H1 (cell line): ENCODE results near the gene TNFAIP8L3. TPM values are rescaled to one million over a fixed set of nuclear protein-coding genes. Genes with fewer than 3 reads are reported as not detected.

ENCODE experiments used
- CTCF ChIA-PET: fragments of 300-600 bp; sonication (Branson Sonifier 250); formaldehyde crosslinking; loops from one replicate; lab custom pipeline; 2021; ENCODE audit not compliant: partially characterized antibody; lab: Charles Lee
- POLR2A ChIA-PET: fragments of 300-600 bp; sonication (Branson Sonifier 250); formaldehyde crosslinking; loops from one replicate; lab custom pipeline; 2021; ENCODE audit warnings: inconsistent platforms; ENCODE audit not compliant: partially characterized antibody; lab: Charles Lee
- DNase-seq, 2 experiments: peaks; one replicate each; pipeline versions ENCODE4 v3.0.0 to v3.0.0-alpha.2; 2010 to 2022; ENCODE audit warnings: low spot score in 2 of 2, low read depth in 1 of 2, mixed read lengths in 1 of 2
- FAIRE-seq: peaks from 2 replicates; lab custom pipeline; 2011; peaks lifted over from hg19 to GRCh38; lab: Jason Lieb, UNC
- H2AFZ ChIP-seq: 2 replicates; pipeline ENCODE4 v1.8.1; 2012; ENCODE audit warnings: low read length, inconsistent platforms
- H2AK5ac ChIP-seq: 2 replicates; pipeline ENCODE4 v1.6.1; 2013; ENCODE audit warnings: low read depth, low read length
- H2BK120ac ChIP-seq: replicated peaks from 2 replicates; pipeline ENCODE3; 2013; ENCODE audit warnings: low read depth, low read length, inconsistent platforms
- H2BK12ac ChIP-seq: 2 replicates; pipeline ENCODE4 v1.6.1; 2013; ENCODE audit warnings: low read depth, low read length
- H2BK15ac ChIP-seq: 2 replicates; pipeline ENCODE4 v1.6.1; 2013; ENCODE audit warnings: low read length
- H2BK20ac ChIP-seq: 2 replicates; pipeline ENCODE4 v1.6.1; 2013; ENCODE audit warnings: low read length
- H2BK5ac ChIP-seq: 2 replicates; pipeline ENCODE4 v1.6.1; 2013; ENCODE audit warnings: low read depth, low read length
- H3K14ac ChIP-seq: 2 replicates; pipeline ENCODE4 v1.6.1; 2013; ENCODE audit warnings: inconsistent platforms; ENCODE audit not compliant: insufficient read length
- H3K18ac ChIP-seq: 2 replicates; pipeline ENCODE4 v1.6.1; 2013; ENCODE audit warnings: low read length; ENCODE audit errors: extremely low read depth
- H3K23ac ChIP-seq: 2 replicates; pipeline ENCODE4 v1.6.1; 2013; ENCODE audit warnings: inconsistent platforms; ENCODE audit not compliant: insufficient read length
- H3K23me2 ChIP-seq: 2 replicates; pipeline ENCODE4 v1.6.1; 2013; ENCODE audit warnings: low read depth, low read length
- H3K27ac ChIP-seq: 2 replicates; pipeline ENCODE4 v1.6.1; 2011; ENCODE audit warnings: low read depth, low read length, inconsistent platforms
- H3K27me3 ChIP-seq, 4 experiments: replicated peaks in 1 of 4; 1 replicate in 1 of 4; 2 replicates in 3 of 4; pipeline versions ENCODE4 v1.6.1 to v1.8.1; 2011 to 2013; ENCODE audit warnings: low read length in 3 of 4, mild to moderate bottlenecking in 3 of 4, inconsistent platforms in 2 of 4, mixed read lengths in 2 of 4, moderate library complexity in 1 of 4; ENCODE audit not compliant: control insufficient read depth in 3 of 4, insufficient read depth in 3 of 4; ENCODE audit errors: extremely low read depth in 1 of 4
- H3K36me3 ChIP-seq, 4 experiments: 2 replicates each; pipeline versions ENCODE4 v1.6.1 to v1.8.1; 2011 to 2013; ENCODE audit warnings: mild to moderate bottlenecking in 4 of 4, low read length in 3 of 4, moderate library complexity in 2 of 4, control low read depth in 1 of 4, inconsistent platforms in 1 of 4; ENCODE audit not compliant: insufficient read depth in 4 of 4, control insufficient read depth in 2 of 4
- H3K4ac ChIP-seq: replicated peaks from 2 replicates; pipeline ENCODE3; 2013; ENCODE audit warnings: low read length, low read depth, mixed read lengths, inconsistent platforms; ENCODE audit not compliant: insufficient read length
- H3K4me1 ChIP-seq, 4 experiments: replicated peaks in 1 of 4; 1 replicate in 1 of 4; 2 replicates in 3 of 4; pipeline versions ENCODE4 v1.6.1 to v1.8.1; 2011 to 2013; ENCODE audit warnings: low read length in 3 of 4, inconsistent platforms in 2 of 4, mixed read lengths in 1 of 4; ENCODE audit not compliant: insufficient read depth in 4 of 4, control insufficient read depth in 3 of 4
- H3K4me2 ChIP-seq, 2 experiments: 2 replicates each; pipeline versions ENCODE4 v1.6.1 to v1.8.1; 2011 to 2013; ENCODE audit warnings: low read depth in 2 of 2, low read length in 2 of 2, control low read depth in 1 of 2, inconsistent platforms in 1 of 2, mild to moderate bottlenecking in 1 of 2; ENCODE audit not compliant: insufficient read depth in 1 of 2
- H3K4me3 ChIP-seq, 4 experiments: fragments of 200-600, 300-600 bp in 1 of 4; sonication (generic), shearing (Covaris generic), sonication (Bioruptor Twin) in 1 of 4; 2 replicates each; pipeline versions ENCODE4 v1.5.1 to v1.8.1; 2011 to 2016; ENCODE audit warnings: low read length in 4 of 4, low read depth in 3 of 4, control low read depth in 2 of 4, inconsistent platforms in 2 of 4, mild to moderate bottlenecking in 2 of 4, mixed read lengths in 1 of 4, moderate library complexity in 1 of 4; ENCODE audit not compliant: insufficient read depth in 2 of 4; ENCODE audit errors: extremely low read depth in 1 of 4
- H3K56ac ChIP-seq: replicated peaks from 2 replicates; pipeline ENCODE3; 2013; ENCODE audit warnings: low read depth, mild to moderate bottlenecking, mixed read lengths, low read length, inconsistent platforms; ENCODE audit not compliant: insufficient read length
- H3K79me1 ChIP-seq: 2 replicates; pipeline ENCODE4 v1.6.1; 2013; ENCODE audit warnings: low read depth, low read length, control low read depth
- H3K79me2 ChIP-seq, 2 experiments: 2 replicates each; pipeline versions ENCODE4 v1.6.1 to v1.8.1; 2012 to 2013; ENCODE audit warnings: low read length in 2 of 2, mild to moderate bottlenecking in 2 of 2, inconsistent platforms in 1 of 2; ENCODE audit not compliant: insufficient read depth in 2 of 2, control insufficient read depth in 1 of 2
- H3K9ac ChIP-seq, 4 experiments: replicated peaks in 1 of 4; 1 replicate in 1 of 4; 2 replicates in 3 of 4; pipeline versions ENCODE4 v1.6.1 to v1.8.1; 2011 to 2013; ENCODE audit warnings: low read depth in 3 of 4, low read length in 3 of 4, control low read depth in 2 of 4, mild to moderate bottlenecking in 2 of 4, moderate library complexity in 2 of 4, inconsistent platforms in 1 of 4; ENCODE audit errors: extremely low read depth in 1 of 4
- H3K9me3 ChIP-seq, 2 experiments: 2 replicates each; pipeline versions ENCODE4 v1.6.1 to v1.8.1; 2012 to 2013; ENCODE audit warnings: mild to moderate bottlenecking in 2 of 2, moderate library complexity in 2 of 2, control low read depth in 1 of 2, inconsistent platforms in 1 of 2, low read depth in 1 of 2, low read length in 1 of 2, mixed read lengths in 1 of 2; ENCODE audit not compliant: insufficient read depth in 2 of 2
- H4K20me1 ChIP-seq, 2 experiments: replicated peaks in 1 of 2; 2 replicates each; pipeline versions ENCODE3 to v1.8.1; 2011 to 2013; ENCODE audit warnings: inconsistent platforms in 2 of 2, low read length in 2 of 2, mild to moderate bottlenecking in 1 of 2; ENCODE audit not compliant: insufficient read depth in 2 of 2, control insufficient read depth in 1 of 2
- H4K5ac ChIP-seq: 2 replicates; pipeline ENCODE4 v1.6.1; 2013; ENCODE audit warnings: low read length, low read depth, mixed read lengths, inconsistent platforms; ENCODE audit not compliant: insufficient read length
- H4K8ac ChIP-seq: 2 replicates; pipeline ENCODE4 v1.8.0; 2013; ENCODE audit warnings: mild to moderate bottlenecking, moderate library complexity, low read length, inconsistent platforms; ENCODE audit not compliant: insufficient read depth; ENCODE audit errors: extremely low read depth
- H4K91ac ChIP-seq: replicated peaks from 2 replicates; pipeline ENCODE3; 2013; ENCODE audit warnings: low read length, mixed read lengths, inconsistent platforms; ENCODE audit not compliant: insufficient read length
- ATF3 ChIP-seq: IDR thresholded peaks from 2 replicates; pipeline ENCODE4 v1.6.1; 2011; ENCODE audit warnings: low read depth, mild to moderate bottlenecking, low read length; ENCODE audit not compliant: insufficient read depth
- NRF1 ChIP-seq: IDR thresholded peaks from 2 replicates; pipeline ENCODE4 v1.6.1; 2011; ENCODE audit warnings: mild to moderate bottlenecking, low read depth, low read length, improper control_type of control experiment
- PHF8 ChIP-seq: fragments of 200-600 bp; sonication (generic); conservative IDR thresholded peaks from 2 replicates; pipeline ENCODE4 v1.7.1; 2012; ENCODE audit warnings: low read depth, mild to moderate bottlenecking, inconsistent platforms, low read length, moderate library complexity
- POLR2A ChIP-seq, 2 experiments: IDR thresholded peaks; 1 replicate in 1 of 2; 2 replicates in 1 of 2; pipeline ENCODE4 v1.6.1; 2011; ENCODE audit warnings: low read depth in 2 of 2, low read length in 2 of 2, mild to moderate bottlenecking in 2 of 2; ENCODE audit errors: control extremely low read depth in 1 of 2
- POLR2AphosphoS5 ChIP-seq: IDR thresholded peaks from 2 replicates; pipeline ENCODE4 v1.6.1; 2011; ENCODE audit warnings: low read depth, low read length
- SIN3A ChIP-seq, 2 experiments: IDR thresholded peaks in 1 of 2; conservative IDR thresholded peaks in 1 of 2; 2 replicates each; pipeline ENCODE4 v1.6.1; 2011 to 2012; ENCODE audit warnings: low read length in 2 of 2, improper control_type of control experiment in 1 of 2, low read depth in 1 of 2, mild to moderate bottlenecking in 1 of 2
- SIRT6 ChIP-seq: IDR thresholded peaks from one replicate; pipeline ENCODE4 v1.7.1; 2012; ENCODE audit warnings: low read length, inconsistent platforms
- TAF7 ChIP-seq: optimal IDR thresholded peaks from 2 replicates; pipeline ENCODE3; 2011; ENCODE audit warnings: low read depth, mild to moderate bottlenecking, inconsistent platforms, low read length, moderate library complexity, borderline replicate concordance
- TEAD4 ChIP-seq: IDR thresholded peaks from 2 replicates; pipeline ENCODE4 v1.6.1; 2012; ENCODE audit warnings: low read depth, low read length, inconsistent platforms, mixed read lengths
- USF2 ChIP-seq: IDR thresholded peaks from 2 replicates; pipeline ENCODE4 v1.6.1; 2011; ENCODE audit warnings: low read length, improper control_type of control experiment
- ZNF274 ChIP-seq: IDR thresholded peaks from 2 replicates; pipeline ENCODE4 v1.7.0; 2012; ENCODE audit warnings: low read length, borderline replicate concordance; ENCODE audit errors: extremely low read depth
- WGBS, 2 experiments: shearing (Covaris generic) in 1 of 2; methylation state at CpG; one replicate each; pipeline versions ENCODE4 v1.1.6 to v1.1.7; 2013 to 2015; ENCODE audit warnings: low lambda C conversion rate in 2 of 2, mixed read lengths in 2 of 2, inconsistent platforms in 1 of 2, low coverage in 1 of 2, missing lambda C conversion rate in 1 of 2; ENCODE audit not compliant: insufficient replicate concordance in 2 of 2, insufficient coverage in 1 of 2, insufficient read length in 1 of 2; ENCODE audit errors: extremely low coverage in 1 of 2, missing lambda C conversion rate in 1 of 2; 5-methylcytosine and 5-hydroxymethylcytosine counted together
- polyA plus RNA-seq, 7 experiments: library from polyadenylated mRNA; depleted of rRNA in 3 of 7; stranded (reverse) in 5 of 7; unstranded in 2 of 7; fragments of >200 nt in 5 of 7; fragments of 200-250 nt in 2 of 7; gene quantifications; 1 replicate in 5 of 7; 2 replicates in 1 of 7; 4 replicates in 1 of 7; pipeline versions ENCODE4 v1.2.1 to v1.2.3, GENCODE V29; 2011 to 2013; ENCODE audit warnings: missing spikeins in 2 of 7, mixed read lengths in 2 of 7
- total RNA-seq: library from RNA; stranded (reverse); fragmentation: NEBNext Ultra II Directional; extraction: Animal tissue kit (Norgen Biotek cat#: 25700); gene quantifications from 2 replicates; pipeline ENCODE4 v1.2.1, GENCODE V29; 2021

TNFAIP8L3 gene
- total and polyA plus RNA-seq, 2 of the 8 experiments (the other 6 are each of a cell fraction or from before 2014, with no cell fraction given): 0.23 to 0.67 TPM

GRCh38 chr15:51030649-51031316 is 63.9 kb downstream of the TNFAIP8L3 start:
- Histone ChIP-seq H2BK120ac (no peak overlapping the region), H3K36me3 (no peaks in the 10 kb centered on the region), H2AFZ (no peak overlapping the region), H3K9me3 (peaks cover 7 to 8% of the 10 kb centered on the region in 2 experiments; a peak in 2 of 4 replicates), H3K23me2 (no peaks in the 10 kb centered on the region), H3K4ac (no peak overlapping the region), H3K4me2 (no peak overlapping the region), H2BK20ac (no peak overlapping the region), H2BK15ac (no peak overlapping the region), H2AK5ac (no peak overlapping the region), H3K79me2 (no peaks in the 10 kb centered on the region), H3K14ac (no peak overlapping the region), H3K79me1 (no peaks in the 10 kb centered on the region), H3K27ac (no peak overlapping the region), H3K56ac (no peak overlapping the region), H2BK12ac (no peak overlapping the region), H4K8ac (no peak overlapping the region; the same call in 1 of the 2 replicates), H3K18ac (no peak overlapping the region), H3K4me3 (no peak overlapping the region), H4K91ac (no peak overlapping the region), H3K9ac (no peak overlapping the region), H2BK5ac (no peak overlapping the region), H4K20me1 (no peaks in the 10 kb centered on the region), H4K5ac (no peak overlapping the region), H3K4me1 (no peaks in the 10 kb centered on the region), H3K27me3 (no peaks in the 10 kb centered on the region), H3K23ac (no peak overlapping the region)
- FAIRE-seq: no peak
- WGBS, 2 experiments: 78% methylated on average over 6 of the region's 6 CpGs; no CpG with 5 or more reads in 1 of the 2 experiments
- CTCF ChIA-PET: interaction anchor here (1.3 kb wide), 1 partner anchor 102 kb away, joined by 6 read pairs; no protein-coding TSS in a partner anchor
- POLR2A ChIA-PET: no interaction called here
- DNase-seq: no peak
- no peak for TF ChIP-seq ZNF274
- TF ChIP-seq SIN3A (conservative IDR thresholded peaks at IDR 0.05 in 1 of 2, IDR thresholded peaks at IDR 0.05 in 1 of 2; ENCODE audit: low read depth in 1 of 2, low read length in 2 of 2): no peak
- no peak for TF ChIP-seq NRF1
- no peak for TF ChIP-seq USF2
- no peak for TF ChIP-seq POLR2AphosphoS5
- no peak for TF ChIP-seq POLR2A (IDR thresholded peaks at IDR 0.05; ENCODE audit: control extremely low read depth in 1 of 2, low read depth in 2 of 2, low read length in 2 of 2)
- no peak for TF ChIP-seq PHF8
- no peak for TF ChIP-seq SIRT6
- TF ChIP-seq TEAD4: no peak
- TF ChIP-seq ATF3: no peak
- no peak for TF ChIP-seq TAF7
